NCI-H1694 (cell line): Measurements from ENCODE around the gene KLK8.
"Not testable (repeated sequence)": the region's sequence is repeated elsewhere in the genome, so short reads cannot be mapped to it uniquely, and the experiment has no call there.

Experiments used
- DNase-seq: peaks from one replicate; lab custom pipeline; 2025; lab: John Stamatoyannopoulos, UW

Gene KLK8

GRCh38 chr19:50982186-50982585 is 19.2 kb downstream of the KLK8 start:
- no peak for DNase-seq

- no peak for DNase-seq
Observed at GRCh38 chr19:50981587-50982146, 19.7 kb downstream of the KLK8 start.

- no peak for DNase-seq
Observed at GRCh38 chr19:50980208-50980607, 21.2 kb downstream of the KLK8 start.

- no peak for DNase-seq
Observed at GRCh38 chr19:50979758-50980157, 21.6 kb downstream of the KLK8 start.

- no peak for DNase-seq
Observed at GRCh38 chr19:50978772-50979390, 22.5 kb downstream of the KLK8 start.

- DNase-seq: no peak
Observed at GRCh38 chr19:50977626-50978025, 23.8 kb downstream of the KLK8 start.

GRCh38 chr19:50975766-50976165 is 25.6 kb downstream of the KLK8 start:
- no peak for DNase-seq

- DNase-seq: no peak
Observed at GRCh38 chr19:50974702-50975556, 26.5 kb downstream of the KLK8 start.

- no peak for DNase-seq
Observed at GRCh38 chr19:50972795-50973376, 28.5 kb downstream of the KLK8 start.

- DNase-seq: not testable (repeated sequence)
Observed at GRCh38 chr19:50969810-50970209, 31.6 kb downstream of the KLK8 start.

- no peak for DNase-seq
Observed at GRCh38 chr19:50969413-50969760, 32.0 kb downstream of the KLK8 start, which contains the start of gene KLK6. Gene KLK6 (minus strand): TSS chr19:50969591. CDS start chr19:50968104, 1,487 bp downstream.

- DNase-seq: no peak
Observed at GRCh38 chr19:50968716-50969412, 32.5 kb downstream of the KLK8 start.

- no peak for DNase-seq
Observed at GRCh38 chr19:50967929-50968715, 33.3 kb downstream of the KLK8 start.

GRCh38 chr19:50964266-50964665 is 37.1 kb downstream of the KLK8 start:
- DNase-seq: no peak

- DNase-seq: no peak
Observed at GRCh38 chr19:50963381-50963780, 38.0 kb downstream of the KLK8 start.

- no peak for DNase-seq
Observed at GRCh38 chr19:50962245-50962644, 39.2 kb downstream of the KLK8 start.

- DNase-seq: no peak
Observed at GRCh38 chr19:50959731-50960500, 41.5 kb downstream of the KLK8 start.

GRCh38 chr19:50957587-50957986 is 43.8 kb downstream of the KLK8 start:
- no peak for DNase-seq

- DNase-seq: no peak
Observed at GRCh38 chr19:50952910-50953309, 48.5 kb downstream of the KLK8 start, which contains the start of gene KLK5. Gene KLK5 (minus strand): TSS chr19:50953038. CDS start chr19:50952657, 381 bp downstream.

- DNase-seq: no peak
Observed at GRCh38 chr19:50949861-50950260, 51.5 kb downstream of the KLK8 start.
